Astrocyte (in vitro differentiated cells and primary cell): ENCODE measurements around the gene ZNF592.
"Not testable (repeated sequence)": the region's sequence is repeated elsewhere in the genome, so short reads cannot be mapped to it uniquely, and the experiment has no call there.

Experiments
- EZH2 ChIP-seq: IDR thresholded peaks from 2 replicates; pipeline ENCODE4 v1.6.1; 2012; ENCODE audit warnings: mild to moderate bottlenecking, low read length, inconsistent platforms; ENCODE audit not compliant: insufficient read depth
- TF ChIP-seq, protein P1 (sequence below): IDR thresholded peaks from 2 replicates; pipeline ENCODE4 v1.5.1; 2011; ENCODE audit warnings: low read depth, mild to moderate bottlenecking, inconsistent platforms, low read length, moderate library complexity; ENCODE audit not compliant: insufficient read depth

DNA sequence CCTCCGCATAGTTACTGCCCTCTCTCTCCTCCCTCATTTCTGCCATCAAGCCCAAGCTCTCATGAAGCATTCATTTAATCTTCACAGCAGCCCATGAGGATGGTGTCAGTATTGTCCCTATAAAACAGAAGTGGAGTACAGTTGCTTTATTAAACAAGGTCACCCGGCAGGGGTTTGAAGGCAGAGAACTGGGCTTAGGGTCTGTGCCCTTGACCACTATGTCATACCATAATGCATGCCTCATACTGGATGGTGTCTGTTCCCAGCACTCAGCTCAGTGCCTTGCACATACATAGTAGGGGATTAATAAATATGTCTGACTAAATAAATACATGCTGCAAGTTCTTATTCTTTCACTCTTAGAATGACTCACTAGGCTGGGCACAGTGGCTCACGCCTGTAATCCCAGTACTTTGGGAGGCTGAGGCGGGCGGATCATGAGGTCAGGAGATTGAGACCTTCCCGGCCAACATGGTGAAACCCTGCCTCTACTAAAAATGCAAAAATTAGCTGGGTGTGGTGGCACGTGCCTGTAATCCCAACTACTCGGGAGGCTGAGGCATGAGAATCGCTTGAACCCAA lies 12.8 kb upstream of the ZNF592 start:
- TF ChIP-seq EZH2: not testable (repeated sequence)
- TF ChIP-seq, protein P1, sequence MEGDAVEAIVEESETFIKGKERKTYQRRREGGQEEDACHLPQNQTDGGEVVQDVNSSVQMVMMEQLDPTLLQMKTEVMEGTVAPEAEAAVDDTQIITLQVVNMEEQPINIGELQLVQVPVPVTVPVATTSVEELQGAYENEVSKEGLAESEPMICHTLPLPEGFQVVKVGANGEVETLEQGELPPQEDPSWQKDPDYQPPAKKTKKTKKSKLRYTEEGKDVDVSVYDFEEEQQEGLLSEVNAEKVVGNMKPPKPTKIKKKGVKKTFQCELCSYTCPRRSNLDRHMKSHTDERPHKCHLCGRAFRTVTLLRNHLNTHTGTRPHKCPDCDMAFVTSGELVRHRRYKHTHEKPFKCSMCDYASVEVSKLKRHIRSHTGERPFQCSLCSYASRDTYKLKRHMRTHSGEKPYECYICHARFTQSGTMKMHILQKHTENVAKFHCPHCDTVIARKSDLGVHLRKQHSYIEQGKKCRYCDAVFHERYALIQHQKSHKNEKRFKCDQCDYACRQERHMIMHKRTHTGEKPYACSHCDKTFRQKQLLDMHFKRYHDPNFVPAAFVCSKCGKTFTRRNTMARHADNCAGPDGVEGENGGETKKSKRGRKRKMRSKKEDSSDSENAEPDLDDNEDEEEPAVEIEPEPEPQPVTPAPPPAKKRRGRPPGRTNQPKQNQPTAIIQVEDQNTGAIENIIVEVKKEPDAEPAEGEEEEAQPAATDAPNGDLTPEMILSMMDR: not testable (repeated sequence)
